Measurements from ENCODE around the gene EVC2. TPM values are rescaled to one million over a fixed set of nuclear protein-coding genes. Genes with fewer than 3 reads are reported as not detected.

EVC2 gene
- total and polyA plus RNA-seq, 2 donors (not counting 1 experiment from before 2014, with no cell fraction given) = 1.1 TPM; not detected in 1

GRCh38 chr4:5638976-5639375 lies 69.4 kb downstream of the EVC2 start:
- no peak overlapping the region for H3K27ac ChIP-seq (ENCODE audit: low read length in 2 of 2)
- peaks cover 0 to 2% (median 0%) of the 10 kb centered on the region in 3 donors for H3K9me3 ChIP-seq (ENCODE audit: control extremely low read depth in 1 of 3, control insufficient read depth in 2 of 3, insufficient read depth in 1 of 3, low read length in 2 of 3)
- Mint-ChIP-seq H3K4me3 (no peak overlapping the region), H3K4me1 (no peaks in the 10 kb centered on the region), H3K27me3 (no peaks in the 10 kb centered on the region), H3K27ac (no peak overlapping the region), H3K9me3 (ENCODE audit: insufficient read depth) (no peaks in the 10 kb centered on the region)
- H3K4me1 ChIP-seq (ENCODE audit: control insufficient read depth in 2 of 2, insufficient read depth in 2 of 2, low read length in 2 of 2) = no peaks in the 10 kb centered on the region
- 90% methylated on average over 3 of the region's 4 CpGs for WGBS (ENCODE audit: insufficient coverage)
- no peaks in the 10 kb centered on the region for H3K27me3 ChIP-seq (replicated peaks in 1 of 4; ENCODE audit: control extremely low read depth in 1 of 4, control insufficient read depth in 3 of 4, insufficient read depth in 4 of 4, low read length in 3 of 4)
- no peak for TF ChIP-seq CTCF (IDR thresholded peaks at IDR 0.05)
- TF ChIP-seq EZH2 (IDR thresholded peaks at IDR 0.05; ENCODE audit: borderline replicate concordance, insufficient read depth, low read depth, low read length, poor library complexity, severe bottlenecking) = no peak
- ATAC-seq (ENCODE audit: low read depth) (no peak), DNase-seq (no peak)
- no peak overlapping the region for H2AFZ ChIP-seq (ENCODE audit: insufficient read depth, low read depth, low read length, poor library complexity, severe bottlenecking)
- H3K36me3 ChIP-seq (replicated peaks in 1 of 2; ENCODE audit: control extremely low read depth in 1 of 2, control insufficient read depth in 1 of 2, extremely low read depth in 1 of 2, insufficient read depth in 2 of 2, low read length in 1 of 2) = no peaks in the 10 kb centered on the region
- H4K20me1 ChIP-seq (ENCODE audit: control insufficient read depth, insufficient read depth, low read length, poor library complexity, severe bottlenecking) = no peaks in the 10 kb centered on the region
- no peaks in the 10 kb centered on the region for H3K79me2 ChIP-seq (ENCODE audit: control insufficient read depth, insufficient read depth, low read length)
- no peak overlapping the region for H3K4me2 ChIP-seq (replicated peaks; ENCODE audit: low read depth, low read length, poor library complexity, severe bottlenecking)
- POLR2A ChIA-PET = no interaction called here
- no peak overlapping the region for H3K4me3 ChIP-seq (ENCODE audit: control extremely low read depth in 1 of 5, extremely low read depth in 1 of 5, insufficient read depth in 1 of 5, low read depth in 2 of 5, low read length in 4 of 5)
- intact Hi-C loops (cut with micrococcal nuclease) = no loop called here
- CTCF ChIA-PET = no interaction called here
- no peak overlapping the region for H3K9ac ChIP-seq (ENCODE audit: low read length)

GRCh38 chr4:5638316-5638715 lies 70.0 kb downstream of the EVC2 start:
- no peaks in the 10 kb centered on the region for H3K36me3 ChIP-seq (replicated peaks in 1 of 2; ENCODE audit: control extremely low read depth in 1 of 2, control insufficient read depth in 1 of 2, extremely low read depth in 1 of 2, insufficient read depth in 2 of 2, low read length in 1 of 2)
- H3K4me2 ChIP-seq (replicated peaks; ENCODE audit: low read depth, low read length, poor library complexity, severe bottlenecking) = no peak overlapping the region
- Mint-ChIP-seq H3K4me1 (no peaks in the 10 kb centered on the region), H3K27me3 (no peaks in the 10 kb centered on the region), H3K4me3 (no peak overlapping the region), H3K27ac (no peak overlapping the region), H3K9me3 (ENCODE audit: insufficient read depth) (no peaks in the 10 kb centered on the region)
- intact Hi-C loops (cut with micrococcal nuclease) = no loop called here
- CTCF ChIA-PET = interaction anchor here (0.7 kb wide), 1 partner anchor 8 kb away, joined by 3 read pairs; no protein-coding TSS in a partner anchor
- H4K20me1 ChIP-seq (ENCODE audit: control insufficient read depth, insufficient read depth, low read length, poor library complexity, severe bottlenecking) = no peaks in the 10 kb centered on the region
- no peak overlapping the region for H3K4me3 ChIP-seq (ENCODE audit: control extremely low read depth in 1 of 5, extremely low read depth in 1 of 5, insufficient read depth in 1 of 5, low read depth in 2 of 5, low read length in 4 of 5)
- no peaks in the 10 kb centered on the region for H3K27me3 ChIP-seq (replicated peaks in 1 of 4; ENCODE audit: control extremely low read depth in 1 of 4, control insufficient read depth in 3 of 4, insufficient read depth in 4 of 4, low read length in 3 of 4)
- no peak for TF ChIP-seq EZH2 (IDR thresholded peaks at IDR 0.05; ENCODE audit: borderline replicate concordance, insufficient read depth, low read depth, low read length, poor library complexity, severe bottlenecking)
- TF ChIP-seq CTCF (IDR thresholded peaks at IDR 0.05) = no peak
- DNase-seq (no peak), ATAC-seq (ENCODE audit: low read depth) (no peak)
- H3K27ac ChIP-seq (ENCODE audit: low read length in 2 of 2) = no peak overlapping the region
- POLR2A ChIA-PET = no interaction called here
- H2AFZ ChIP-seq (ENCODE audit: insufficient read depth, low read depth, low read length, poor library complexity, severe bottlenecking) = no peak overlapping the region
- H3K9ac ChIP-seq (ENCODE audit: low read length) = no peak overlapping the region
- no CpG with 5 or more reads among the region's 4 CpGs for WGBS (ENCODE audit: insufficient coverage)
- H3K79me2 ChIP-seq (ENCODE audit: control insufficient read depth, insufficient read depth, low read length) = no peaks in the 10 kb centered on the region
- H3K4me1 ChIP-seq (ENCODE audit: control insufficient read depth in 2 of 2, insufficient read depth in 2 of 2, low read length in 2 of 2) = no peaks in the 10 kb centered on the region
- peaks cover 0 to 6% (median 0%) of the 10 kb centered on the region in 3 donors for H3K9me3 ChIP-seq (ENCODE audit: control extremely low read depth in 1 of 3, control insufficient read depth in 2 of 3, insufficient read depth in 1 of 3, low read length in 2 of 3)
